Trophoblast cell (in vitro differentiated cells and primary cell): ENCODE data around the gene FRMPD1.

ENCODE experiments used
- DNase-seq, 2 donors: peaks; one replicate each; pipeline ENCODE4 v3.0.0-alpha.2; 2016
- H2AFZ ChIP-seq: 2 replicates; pipeline ENCODE4 v1.6.1; 2013; ENCODE audit warnings: low read length, moderate library complexity, mild to moderate bottlenecking; ENCODE audit not compliant: insufficient read depth, poor library complexity
- H2AK5ac ChIP-seq: 2 replicates; pipeline ENCODE4 v1.6.1; 2013; ENCODE audit warnings: mild to moderate bottlenecking, low read length
- H2BK120ac ChIP-seq: 2 replicates; pipeline ENCODE4 v1.6.1; 2013; ENCODE audit warnings: low read length, mild to moderate bottlenecking, moderate library complexity; ENCODE audit not compliant: insufficient read depth, poor library complexity
- H2BK12ac ChIP-seq: 2 replicates; pipeline ENCODE4 v1.6.1; 2013; ENCODE audit warnings: mild to moderate bottlenecking, low read length, moderate library complexity
- H2BK5ac ChIP-seq: 2 replicates; pipeline ENCODE4 v1.6.1; 2013; ENCODE audit warnings: low read length, low read depth, moderate library complexity, mild to moderate bottlenecking; ENCODE audit not compliant: poor library complexity
- H3K14ac ChIP-seq: 2 replicates; pipeline ENCODE4 v1.6.1; 2013; ENCODE audit warnings: mild to moderate bottlenecking, low read length
- H3K18ac ChIP-seq: 2 replicates; pipeline ENCODE4 v1.6.1; 2013; ENCODE audit warnings: mild to moderate bottlenecking, low read length
- H3K23ac ChIP-seq: 2 replicates; pipeline ENCODE4 v1.6.1; 2013; ENCODE audit warnings: low read length
- H3K27ac ChIP-seq: 2 replicates; pipeline ENCODE4 v1.5.1; 2013; ENCODE audit warnings: low read depth, mild to moderate bottlenecking, inconsistent platforms, low read length, moderate library complexity
- H3K27me3 ChIP-seq: 2 replicates; pipeline ENCODE4 v1.6.1; 2013; ENCODE audit warnings: inconsistent platforms, mild to moderate bottlenecking, low read length, moderate library complexity; ENCODE audit not compliant: insufficient read depth
- H3K36me3 ChIP-seq, 2 experiments: 1 replicate in 1 of 2; 2 replicates in 1 of 2; pipeline ENCODE4 v1.6.1; 2013; ENCODE audit warnings: low read length in 2 of 2, mild to moderate bottlenecking in 2 of 2, moderate library complexity in 1 of 2; ENCODE audit not compliant: insufficient read depth in 2 of 2, control insufficient read depth in 1 of 2
- H3K4ac ChIP-seq: 2 replicates; pipeline ENCODE4 v1.6.1; 2013; ENCODE audit warnings: low read depth, mild to moderate bottlenecking, low read length, moderate library complexity
- H3K4me1 ChIP-seq, 2 experiments: 1 replicate in 1 of 2; 2 replicates in 1 of 2; pipeline ENCODE4 v1.6.1; 2013; ENCODE audit warnings: low read length in 2 of 2, mild to moderate bottlenecking in 2 of 2, moderate library complexity in 1 of 2; ENCODE audit not compliant: insufficient read depth in 2 of 2, control insufficient read depth in 1 of 2
- H3K4me2 ChIP-seq: 2 replicates; pipeline ENCODE4 v1.6.1; 2013; ENCODE audit warnings: inconsistent platforms, mild to moderate bottlenecking, low read length, moderate library complexity
- H3K4me3 ChIP-seq: 2 replicates; pipeline ENCODE4 v1.5.1; 2013; ENCODE audit warnings: mild to moderate bottlenecking, low read depth, low read length, inconsistent platforms
- H3K79me1 ChIP-seq: one replicate; pipeline ENCODE4 v1.6.1; 2013; ENCODE audit warnings: low read length
- H3K79me2 ChIP-seq: 2 replicates; pipeline ENCODE4 v1.6.1; 2013; ENCODE audit warnings: low read length, mild to moderate bottlenecking; ENCODE audit not compliant: control insufficient read depth, insufficient read depth, poor library complexity
- H3K9ac ChIP-seq: 2 replicates; pipeline ENCODE4 v1.6.1; 2013; ENCODE audit warnings: mild to moderate bottlenecking, low read length
- H3K9me3 ChIP-seq: 2 replicates; pipeline ENCODE4 v1.6.1; 2013; ENCODE audit warnings: low read depth, mild to moderate bottlenecking, control low read depth, inconsistent platforms, low read length; ENCODE audit not compliant: insufficient read depth
- H4K12ac ChIP-seq: 2 replicates; pipeline ENCODE4 v1.6.1; 2013; ENCODE audit warnings: low read depth, mild to moderate bottlenecking, low read length, moderate library complexity
- H4K8ac ChIP-seq: 2 replicates; pipeline ENCODE4 v1.6.1; 2013; ENCODE audit warnings: low read depth, mild to moderate bottlenecking, low read length, moderate library complexity
- H4K91ac ChIP-seq: one replicate; pipeline ENCODE4 v1.6.1; 2013; ENCODE audit warnings: low read depth, mild to moderate bottlenecking, low read length, moderate library complexity
- WGBS: extraction: QIAGEN DNeasy Blood & Tissue Kit; methylation state at CpG from one replicate; pipeline ENCODE4 v1.1.7; 2013; ENCODE audit warnings: missing lambda C conversion rate; ENCODE audit not compliant: insufficient read length, insufficient coverage; ENCODE audit errors: extremely low coverage; 5-methylcytosine and 5-hydroxymethylcytosine counted together

Gene FRMPD1

GRCh38 chr9:37705787-37706186 is 55.0 kb downstream of the FRMPD1 start:
- no peaks in the 10 kb centered on the region for H3K79me1 ChIP-seq
- no peak overlapping the region for H3K27ac ChIP-seq
- no peak overlapping the region for H4K8ac ChIP-seq
- H3K4me1 ChIP-seq, result no peaks in the 10 kb centered on the region
- WGBS, result no CpG with 5 or more reads among the region's 3 CpGs
- no peak overlapping the region for H3K4me2 ChIP-seq
- H3K9ac ChIP-seq, result no peak overlapping the region
- H2AFZ ChIP-seq, result no peak overlapping the region
- H3K14ac ChIP-seq, result no peak overlapping the region
- no peak overlapping the region for H2BK12ac ChIP-seq
- H3K27me3 ChIP-seq, result no peaks in the 10 kb centered on the region
- H2AK5ac ChIP-seq, result no peak overlapping the region
- H3K18ac ChIP-seq, result no peak overlapping the region
- H3K4me3 ChIP-seq, result no peak overlapping the region
- no peak overlapping the region for H4K91ac ChIP-seq
- H2BK5ac ChIP-seq, result no peak overlapping the region
- H3K79me2 ChIP-seq, result no peaks in the 10 kb centered on the region
- DNase-seq, result no peak
- H2BK120ac ChIP-seq, result no peak overlapping the region
- no peaks in the 10 kb centered on the region for H3K9me3 ChIP-seq
- no peak overlapping the region for H4K12ac ChIP-seq
- H3K36me3 ChIP-seq, result no peaks in the 10 kb centered on the region
- H3K4ac ChIP-seq, result no peak overlapping the region
- no peak overlapping the region for H3K23ac ChIP-seq

- Histone ChIP-seq H3K36me3 (no peaks in the 10 kb centered on the region), H3K23ac (no peak overlapping the region), H2AFZ (no peak overlapping the region), H2BK5ac (no peak overlapping the region), H3K27ac (no peak overlapping the region), H3K18ac (no peak overlapping the region), H3K14ac (no peak overlapping the region), H3K4me2 (no peak overlapping the region), H3K4me1 (no peaks in the 10 kb centered on the region), H3K79me2 (no peaks in the 10 kb centered on the region), H3K9me3 (no peaks in the 10 kb centered on the region), H2BK120ac (no peak overlapping the region), H2AK5ac (no peak overlapping the region), H2BK12ac (no peak overlapping the region), H4K8ac (no peak overlapping the region), H4K91ac (no peak overlapping the region), H4K12ac (no peak overlapping the region), H3K27me3 (no peaks in the 10 kb centered on the region), H3K4ac (no peak overlapping the region), H3K4me3 (no peak overlapping the region), H3K9ac (no peak overlapping the region), H3K79me1 (no peaks in the 10 kb centered on the region)
- no CpG with 5 or more reads among the region's 3 CpGs for WGBS
- no peak for DNase-seq
Measured at GRCh38 chr9:37706290-37706689, 55.5 kb downstream of the FRMPD1 start.

GRCh38 chr9:37707748-37708147 is 57.0 kb downstream of the FRMPD1 start:
- no peak overlapping the region for H2BK120ac ChIP-seq
- no peak overlapping the region for H4K12ac ChIP-seq
- H3K4ac ChIP-seq, result no peak overlapping the region
- no peak overlapping the region for H2AFZ ChIP-seq
- H3K23ac ChIP-seq, result no peak overlapping the region
- no peaks in the 10 kb centered on the region for H3K79me1 ChIP-seq
- H3K27ac ChIP-seq, result no peak overlapping the region
- DNase-seq, result no peak
- no peak overlapping the region for H3K14ac ChIP-seq
- no peaks in the 10 kb centered on the region for H3K4me1 ChIP-seq
- no CpG with 5 or more reads among the region's 4 CpGs for WGBS
- no peak overlapping the region for H2BK5ac ChIP-seq
- H2BK12ac ChIP-seq, result no peak overlapping the region
- H3K18ac ChIP-seq, result no peak overlapping the region
- no peaks in the 10 kb centered on the region for H3K9me3 ChIP-seq
- no peak overlapping the region for H3K9ac ChIP-seq
- no peak overlapping the region for H3K4me3 ChIP-seq
- H4K91ac ChIP-seq, result no peak overlapping the region
- H2AK5ac ChIP-seq, result no peak overlapping the region
- H3K79me2 ChIP-seq, result no peaks in the 10 kb centered on the region
- no peak overlapping the region for H4K8ac ChIP-seq
- no peaks in the 10 kb centered on the region for H3K27me3 ChIP-seq
- H3K4me2 ChIP-seq, result no peak overlapping the region
- H3K36me3 ChIP-seq, result no peaks in the 10 kb centered on the region

- Histone ChIP-seq H2BK120ac (no peak overlapping the region), H3K36me3 (no peaks in the 10 kb centered on the region), H3K4me3 (no peak overlapping the region), H3K4me1 (no peaks in the 10 kb centered on the region), H3K9me3 (no peaks in the 10 kb centered on the region), H4K91ac (no peak overlapping the region), H2AFZ (no peak overlapping the region), H3K4me2 (no peak overlapping the region), H3K23ac (no peak overlapping the region), H3K18ac (no peak overlapping the region), H4K12ac (no peak overlapping the region), H3K9ac (no peak overlapping the region), H4K8ac (no peak overlapping the region), H2AK5ac (no peak overlapping the region), H3K27ac (no peak overlapping the region), H3K79me2 (no peaks in the 10 kb centered on the region), H3K27me3 (no peaks in the 10 kb centered on the region), H2BK12ac (no peak overlapping the region), H3K4ac (no peak overlapping the region), H3K14ac (no peak overlapping the region), H2BK5ac (no peak overlapping the region), H3K79me1 (no peaks in the 10 kb centered on the region)
- WGBS, result no CpG with 5 or more reads among the region's 3 CpGs
- DNase-seq, result no peak
Measured at GRCh38 chr9:37710046-37710445, 59.3 kb downstream of the FRMPD1 start.
